GM10266 (cell line): ENCODE results near the gene EPN1.
"Not testable (repeated sequence)": the region's sequence is repeated elsewhere in the genome, so short reads cannot be mapped to it uniquely, and the experiment has no call there.

Source experiments
- DNase-seq: peaks from one replicate; pipeline ENCODE4 v3.0.0; 2012; ENCODE audit errors: extremely low spot score
- TF ChIP-seq, protein P1 (sequence below): IDR thresholded peaks from 2 replicates; pipeline ENCODE4 v1.5.1; 2012; ENCODE audit warnings: mild to moderate bottlenecking, low read depth; ENCODE audit not compliant: control insufficient read depth, insufficient read depth; ENCODE audit errors: missing control alignments

The EPN1 gene

DNA sequence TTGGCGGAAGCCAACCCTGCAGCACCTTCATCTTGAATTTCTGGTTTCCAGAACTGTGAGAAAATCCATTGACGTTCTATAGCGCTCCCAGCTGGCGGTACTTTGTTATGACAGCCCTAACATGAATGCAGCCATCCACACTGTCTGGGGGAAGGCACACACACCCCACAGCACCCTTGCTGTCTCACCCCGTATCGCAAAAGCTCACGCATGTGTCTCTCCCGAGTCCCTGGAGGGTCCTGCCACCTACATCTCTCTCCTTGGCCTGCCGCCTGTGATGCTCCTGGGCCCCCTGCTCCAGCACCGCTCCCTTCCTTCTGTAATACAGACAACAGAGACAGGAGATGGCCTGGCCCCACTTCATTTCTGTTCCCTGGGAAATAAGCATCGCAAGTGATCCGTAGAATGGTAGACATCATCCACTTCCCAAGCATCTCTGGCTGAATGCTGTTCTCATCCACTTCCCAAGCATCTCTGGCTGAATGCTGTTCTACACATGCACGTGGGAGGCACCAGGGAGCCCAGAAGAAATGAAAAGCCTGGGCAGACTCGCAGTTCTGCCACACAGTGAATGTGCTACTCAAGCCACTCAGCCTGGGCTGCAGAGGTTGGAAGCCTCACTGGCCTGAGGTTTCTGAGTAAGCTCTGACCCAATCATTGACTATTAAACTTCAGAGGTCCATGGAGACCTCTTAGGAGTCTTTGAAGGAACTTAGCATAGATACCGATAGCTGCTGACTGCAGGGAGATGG lies 29.6 kb downstream of the EPN1 start:
- no peak for DNase-seq
- TF ChIP-seq, protein P1, sequence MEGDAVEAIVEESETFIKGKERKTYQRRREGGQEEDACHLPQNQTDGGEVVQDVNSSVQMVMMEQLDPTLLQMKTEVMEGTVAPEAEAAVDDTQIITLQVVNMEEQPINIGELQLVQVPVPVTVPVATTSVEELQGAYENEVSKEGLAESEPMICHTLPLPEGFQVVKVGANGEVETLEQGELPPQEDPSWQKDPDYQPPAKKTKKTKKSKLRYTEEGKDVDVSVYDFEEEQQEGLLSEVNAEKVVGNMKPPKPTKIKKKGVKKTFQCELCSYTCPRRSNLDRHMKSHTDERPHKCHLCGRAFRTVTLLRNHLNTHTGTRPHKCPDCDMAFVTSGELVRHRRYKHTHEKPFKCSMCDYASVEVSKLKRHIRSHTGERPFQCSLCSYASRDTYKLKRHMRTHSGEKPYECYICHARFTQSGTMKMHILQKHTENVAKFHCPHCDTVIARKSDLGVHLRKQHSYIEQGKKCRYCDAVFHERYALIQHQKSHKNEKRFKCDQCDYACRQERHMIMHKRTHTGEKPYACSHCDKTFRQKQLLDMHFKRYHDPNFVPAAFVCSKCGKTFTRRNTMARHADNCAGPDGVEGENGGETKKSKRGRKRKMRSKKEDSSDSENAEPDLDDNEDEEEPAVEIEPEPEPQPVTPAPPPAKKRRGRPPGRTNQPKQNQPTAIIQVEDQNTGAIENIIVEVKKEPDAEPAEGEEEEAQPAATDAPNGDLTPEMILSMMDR, result peak; percentile 24

DNA sequence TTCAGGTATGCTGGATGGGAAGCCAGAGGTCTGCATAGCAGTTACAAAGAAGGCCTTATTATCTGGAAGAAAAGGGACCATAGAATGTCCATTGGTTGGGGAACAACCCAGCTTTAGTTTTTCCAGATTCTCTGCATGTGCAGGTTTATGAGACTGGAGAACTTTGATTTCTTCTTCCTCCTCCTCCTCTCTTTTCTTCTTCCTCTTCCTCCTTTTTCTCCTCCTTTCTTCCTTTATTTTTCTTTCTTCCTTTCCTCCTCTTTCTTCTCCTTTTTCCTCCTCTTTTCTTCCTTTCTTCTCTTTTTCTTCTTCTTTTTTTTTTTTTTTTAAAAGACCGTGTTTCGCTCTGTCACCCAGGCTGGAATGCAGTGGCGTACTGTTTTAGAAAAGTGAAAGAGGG lies 30.9 kb downstream of the EPN1 start:
- no peak for DNase-seq
- TF ChIP-seq, protein P1, result no peak

DNA sequence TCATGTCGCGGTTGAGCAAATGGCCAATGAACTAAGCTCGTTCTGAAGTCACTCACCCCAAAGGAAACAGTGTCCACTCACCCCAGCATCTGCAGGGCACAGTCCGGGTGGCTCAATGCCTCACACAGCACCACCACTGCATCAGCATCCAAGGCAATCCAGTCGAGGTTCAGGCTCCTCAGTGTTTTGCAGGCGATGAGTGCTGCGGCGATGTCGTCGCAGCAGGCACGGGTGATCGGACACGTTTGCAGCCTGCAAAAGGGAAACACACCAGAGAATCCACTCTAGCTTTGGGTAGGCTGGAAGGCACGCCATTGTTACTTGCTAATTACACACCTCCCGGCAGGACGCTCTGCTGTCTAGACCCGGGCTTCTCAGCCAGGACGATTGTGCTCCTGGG lies 36.7 kb downstream of the EPN1 start:
- no peak for DNase-seq
- TF ChIP-seq, protein P1, result no peak

DNA sequence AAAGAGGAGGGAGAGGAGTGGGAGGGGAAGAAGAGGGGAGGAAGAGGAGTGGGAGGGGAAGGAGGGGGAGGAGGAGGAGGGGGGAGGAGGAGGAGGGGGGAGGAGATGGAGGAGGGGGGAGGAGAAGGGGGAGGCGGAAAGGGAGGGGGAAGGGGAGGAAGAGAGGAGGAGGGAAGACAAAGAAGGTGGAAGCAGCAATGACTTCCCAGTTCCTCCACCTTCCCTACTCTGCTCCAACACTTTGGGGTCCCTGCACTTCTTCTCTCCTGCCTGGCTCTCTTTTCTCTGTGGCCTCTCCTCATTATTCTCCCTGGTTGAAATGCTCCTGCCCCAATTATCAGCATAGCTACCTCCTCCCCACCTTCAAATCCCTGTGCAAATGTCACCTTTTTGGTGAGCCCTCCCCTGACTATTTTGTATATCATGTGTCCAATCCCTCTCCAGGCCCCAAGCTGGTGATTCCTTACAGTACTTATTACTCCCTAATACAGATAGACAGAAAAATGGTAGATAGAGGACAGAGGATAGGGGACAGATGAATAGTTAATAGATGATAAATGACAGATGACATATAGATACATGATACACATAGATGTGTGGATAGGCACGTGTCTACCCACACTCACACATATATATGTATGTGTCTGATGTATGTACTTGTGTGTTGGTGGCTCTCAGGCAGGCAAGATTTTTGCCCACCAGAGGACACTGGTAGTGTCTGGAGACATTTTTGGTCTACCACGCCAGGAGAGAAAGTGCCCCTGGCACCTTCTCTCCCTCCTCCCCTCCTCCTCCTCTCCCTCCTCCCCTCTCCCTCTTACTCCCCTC lies 38.0 kb downstream of the EPN1 start:
- peak; percentile 38 for DNase-seq
- TF ChIP-seq, protein P1, result no peak

DNA sequence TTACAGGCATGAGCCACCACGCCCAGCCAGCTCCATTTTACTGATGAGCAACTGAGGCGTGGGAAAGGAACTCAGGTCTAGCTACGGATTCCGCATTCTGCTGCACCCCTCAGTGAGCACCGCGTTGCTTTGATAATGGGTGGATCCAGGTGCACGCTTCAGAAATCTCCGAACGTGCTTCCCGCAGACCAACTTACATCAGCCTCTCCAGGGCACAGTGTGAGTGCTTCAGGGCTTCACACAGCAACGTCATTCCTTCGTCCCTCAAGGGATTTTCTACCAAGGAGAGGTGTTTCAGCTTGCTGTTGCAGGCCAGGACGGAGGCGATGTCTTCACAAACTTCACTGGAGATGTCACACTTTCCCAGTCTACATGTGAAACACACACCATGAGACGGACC lies 41.5 kb downstream of the EPN1 start:
- TF ChIP-seq, protein P1, result no peak
- DNase-seq, result no peak

DNA sequence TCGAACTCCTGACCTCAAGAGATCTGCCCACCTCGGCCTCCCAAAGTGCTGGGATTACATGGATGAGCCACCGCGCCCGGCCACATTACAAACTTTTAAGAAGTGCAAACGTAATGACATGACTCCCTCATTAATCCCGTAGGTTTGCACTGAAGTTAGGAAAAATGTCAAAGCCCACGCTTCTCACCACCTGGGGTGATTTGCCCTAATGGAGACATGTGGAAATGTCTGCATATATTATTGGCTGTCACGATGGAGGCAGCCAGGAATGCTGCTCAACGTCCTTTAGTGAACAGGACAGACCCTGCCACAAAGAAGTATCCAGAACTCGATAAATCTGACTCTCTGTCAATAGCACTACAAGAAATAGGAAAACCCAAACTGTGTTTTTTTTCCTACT lies 42.2 kb downstream of the EPN1 start:
- TF ChIP-seq, protein P1, result no peak
- DNase-seq, result no peak

DNA sequence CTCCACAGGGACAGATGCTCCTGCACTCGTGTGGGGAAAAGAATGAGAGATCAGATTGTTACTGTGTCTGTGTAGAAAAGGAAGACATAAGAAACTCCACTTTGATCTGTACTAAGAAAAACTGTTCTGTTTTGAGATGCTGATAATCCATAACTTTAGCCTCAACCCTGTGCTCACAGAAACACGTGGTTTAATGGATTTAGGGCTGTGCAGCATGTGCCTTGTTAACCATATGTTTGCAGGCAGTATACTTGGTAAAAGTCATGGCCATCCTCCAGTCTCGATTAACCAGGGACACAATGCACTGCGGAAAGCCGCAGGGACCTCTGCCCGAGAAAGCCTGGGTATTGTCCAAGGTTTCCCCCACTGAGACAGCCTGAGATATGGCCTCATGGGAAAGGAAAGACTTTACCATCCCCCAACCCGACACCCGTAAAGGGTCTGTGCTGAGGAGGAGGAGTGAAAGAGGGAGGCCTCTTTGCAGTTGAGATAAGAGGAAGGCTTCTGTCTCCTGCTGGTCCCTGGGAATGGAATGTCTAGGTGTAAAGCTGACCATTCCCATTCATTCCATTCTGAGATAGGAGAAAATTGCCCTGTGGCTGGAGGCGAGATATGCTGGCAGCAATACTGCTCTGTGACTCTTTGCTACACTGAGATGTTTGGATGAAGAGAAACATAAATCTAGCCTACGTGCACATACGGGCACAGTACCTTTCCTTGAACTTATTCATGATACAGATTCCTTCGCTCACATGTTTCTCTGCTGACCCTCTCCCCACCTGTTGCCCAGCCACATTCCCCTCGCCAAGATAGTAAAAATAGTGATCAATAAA lies 43.1 kb downstream of the EPN1 start:
- not testable (repeated sequence) for DNase-seq
